ENCODE data around the gene SEC61G. TPM values are rescaled to one million over a fixed set of nuclear protein-coding genes. Genes with fewer than 3 reads are reported as not detected.

Gene SEC61G
- polyA plus RNA-seq (2011; rRNA removed) (290 and 356 TPM in 2 replicates), polyA plus RNA-seq (2017; fragmentation: RNase III; extraction: RNeasy Plus Mini Kit Qiagen cat#74134 plus additional on column Dnase treatment) (394 to 427 TPM (median 421 TPM) in 3 replicates), polyA minus RNA-seq (2011; rRNA and poly(A)+ RNA removed) (79.3 and 85.4 TPM in 2 replicates)
- 127 and 162 TPM in 2 replicates for polyA plus RNA-seq (2012; cell fraction: cytosol; rRNA removed)
- polyA plus RNA-seq (2012; cell fraction: nucleus; rRNA removed), result 34.5 and 120 TPM in 2 replicates

DNA sequence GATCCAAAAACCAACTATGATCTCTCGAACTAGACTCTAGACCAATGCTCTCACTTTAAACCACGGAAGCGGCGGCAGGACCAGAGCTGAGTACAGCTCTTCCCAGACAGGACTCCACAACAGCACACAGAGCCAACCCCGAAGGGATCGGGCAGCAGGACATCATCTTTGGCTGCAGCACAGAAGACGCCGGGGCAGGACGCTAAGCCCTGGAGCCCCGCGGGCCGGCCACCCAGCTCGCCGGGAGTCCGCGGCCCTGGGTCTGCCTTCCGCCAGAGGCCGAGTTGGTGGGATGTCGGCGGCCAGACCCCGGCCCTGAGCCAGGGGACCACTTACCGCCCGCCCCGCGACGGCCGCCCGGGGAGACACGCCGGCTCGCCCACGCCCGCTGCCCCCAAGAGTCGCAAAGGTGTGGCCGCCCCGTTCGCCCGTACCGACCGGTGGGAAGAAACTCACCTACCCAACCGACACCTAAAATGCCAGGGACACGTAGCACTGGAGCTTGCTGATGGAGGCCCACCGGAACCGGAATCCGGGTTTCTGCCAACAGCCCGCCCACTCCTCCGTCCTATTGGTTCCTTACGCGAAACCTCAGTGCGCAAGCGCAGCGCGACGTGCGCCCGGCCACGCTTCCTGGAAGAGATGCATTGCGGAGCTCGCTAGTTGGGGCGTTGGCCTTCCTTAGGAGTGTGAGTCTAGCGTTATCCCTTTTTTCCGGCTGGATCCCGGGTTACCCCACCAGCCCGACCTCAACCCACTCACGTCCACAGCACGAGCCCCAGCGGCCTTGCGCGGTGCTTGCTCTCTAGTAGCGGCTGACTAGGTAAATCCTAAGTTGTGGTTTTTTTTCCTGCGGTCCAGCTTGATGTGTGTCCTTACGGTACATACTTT lies at the start of gene SEC61G:
Gene SEC61G (minus strand): TSS at position 510 of the 891 bp plus-strand sequence. CDS start 1,623 bp downstream, outside the sequence.
- Histone ChIP-seq H3K4me2 (peak within 1 kb of the TSS; percentile 91), H3K9me3 (no peaks in the 10 kb centered on the region), H3K4me3 (peak within 1 kb of the TSS; percentile 79), H3K27ac (peak within 1 kb of the TSS; percentile 93 to 100), H3K4me1 (peaks cover 13% of the 10 kb centered on the region; the same call in 2 of the 3 replicates)
- POLR2A ChIA-PET, result interaction anchor here (0.5 to 2.1 kb wide), 23 partner anchors 9 to 1206 kb away, joined by 3 to 19 read pairs (median 4); partner anchors contain the start of gene EGFR
- peak; percentile 83 for TF ChIP-seq PHF8 (IDR thresholded peaks at IDR 0.05; ENCODE audit: borderline replicate concordance, low read depth)
- no peak for TF ChIP-seq MAZ (IDR thresholded peaks at IDR 0.05; ENCODE audit: borderline replicate concordance, low read depth, low read length)
- TF ChIP-seq RAD21 (conservative IDR thresholded peaks at IDR 0.05 in 1 of 2, IDR thresholded peaks at IDR 0.05 in 1 of 2), result no peak
- TF ChIP-seq KDM5A (IDR thresholded peaks at IDR 0.05), result peak; percentile 18; the same call in 1 of the 2 replicates
- TF ChIP-seq, protein P1, sequence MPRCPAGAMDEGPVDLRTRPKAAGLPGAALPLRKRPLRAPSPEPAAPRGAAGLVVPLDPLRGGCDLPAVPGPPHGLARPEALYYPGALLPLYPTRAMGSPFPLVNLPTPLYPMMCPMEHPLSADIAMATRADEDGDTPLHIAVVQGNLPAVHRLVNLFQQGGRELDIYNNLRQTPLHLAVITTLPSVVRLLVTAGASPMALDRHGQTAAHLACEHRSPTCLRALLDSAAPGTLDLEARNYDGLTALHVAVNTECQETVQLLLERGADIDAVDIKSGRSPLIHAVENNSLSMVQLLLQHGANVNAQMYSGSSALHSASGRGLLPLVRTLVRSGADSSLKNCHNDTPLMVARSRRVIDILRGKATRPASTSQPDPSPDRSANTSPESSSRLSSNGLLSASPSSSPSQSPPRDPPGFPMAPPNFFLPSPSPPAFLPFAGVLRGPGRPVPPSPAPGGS (IDR thresholded peaks at IDR 0.05), result peak; percentile 94
- TF ChIP-seq TFCP2L1 (CRISPR knock-in tag; IDR thresholded peaks at IDR 0.05), result peak; percentile 37; the same call in 1 of the 2 replicates
- no peak for TF ChIP-seq SMC3 (IDR thresholded peaks at IDR 0.05)
- TF ChIP-seq CBX8 (IDR thresholded peaks at IDR 0.05), result no peak
- TF ChIP-seq POLR2A (IDR thresholded peaks at IDR 0.05; ENCODE audit: low read length), result peak; percentile 84
- TF ChIP-seq, protein P2, sequence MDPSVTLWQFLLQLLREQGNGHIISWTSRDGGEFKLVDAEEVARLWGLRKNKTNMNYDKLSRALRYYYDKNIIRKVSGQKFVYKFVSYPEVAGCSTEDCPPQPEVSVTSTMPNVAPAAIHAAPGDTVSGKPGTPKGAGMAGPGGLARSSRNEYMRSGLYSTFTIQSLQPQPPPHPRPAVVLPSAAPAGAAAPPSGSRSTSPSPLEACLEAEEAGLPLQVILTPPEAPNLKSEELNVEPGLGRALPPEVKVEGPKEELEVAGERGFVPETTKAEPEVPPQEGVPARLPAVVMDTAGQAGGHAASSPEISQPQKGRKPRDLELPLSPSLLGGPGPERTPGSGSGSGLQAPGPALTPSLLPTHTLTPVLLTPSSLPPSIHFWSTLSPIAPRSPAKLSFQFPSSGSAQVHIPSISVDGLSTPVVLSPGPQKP (IDR thresholded peaks at IDR 0.05; ENCODE audit: low read depth, low read length), result no peak
- no peak for TF ChIP-seq ZNF302 (CRISPR knock-in tag; IDR thresholded peaks at IDR 0.05)
- TF ChIP-seq TP53 (CRISPR knock-in tag; IDR thresholded peaks at IDR 0.05), result no peak
- no peak for TF ChIP-seq HOXA7 (CRISPR knock-in tag; IDR thresholded peaks at IDR 0.05)
- TF ChIP-seq HOXB13 (CRISPR knock-in tag; IDR thresholded peaks at IDR 0.05; ENCODE audit: low read depth), result no peak
- no peak for TF ChIP-seq RARB (CRISPR knock-in tag; IDR thresholded peaks at IDR 0.05)
- TF ChIP-seq CBX2 (IDR thresholded peaks at IDR 0.05; ENCODE audit: borderline replicate concordance, low read depth), result no peak
- TF ChIP-seq EP300 (IDR thresholded peaks at IDR 0.05), result no peak
- no peak for TF ChIP-seq JUNB (IDR thresholded peaks at IDR 0.05)
- no peak for TF ChIP-seq ZFP36 (IDR thresholded peaks at IDR 0.05; ENCODE audit: borderline replicate concordance, partially characterized antibody)
- TF ChIP-seq, protein P3, sequence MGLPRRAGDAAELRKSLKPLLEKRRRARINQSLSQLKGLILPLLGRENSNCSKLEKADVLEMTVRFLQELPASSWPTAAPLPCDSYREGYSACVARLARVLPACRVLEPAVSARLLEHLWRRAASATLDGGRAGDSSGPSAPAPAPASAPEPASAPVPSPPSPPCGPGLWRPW (IDR thresholded peaks at IDR 0.05), result no peak
- TF ChIP-seq MYC (IDR thresholded peaks at IDR 0.05; ENCODE audit: borderline replicate concordance, low read length), result peak; percentile 90
- no peak for TF ChIP-seq EHF (CRISPR knock-in tag; IDR thresholded peaks at IDR 0.05)
- TF ChIP-seq JUN (IDR thresholded peaks at IDR 0.05), result peak; percentile 81 to 88
- TF ChIP-seq, protein P4, sequence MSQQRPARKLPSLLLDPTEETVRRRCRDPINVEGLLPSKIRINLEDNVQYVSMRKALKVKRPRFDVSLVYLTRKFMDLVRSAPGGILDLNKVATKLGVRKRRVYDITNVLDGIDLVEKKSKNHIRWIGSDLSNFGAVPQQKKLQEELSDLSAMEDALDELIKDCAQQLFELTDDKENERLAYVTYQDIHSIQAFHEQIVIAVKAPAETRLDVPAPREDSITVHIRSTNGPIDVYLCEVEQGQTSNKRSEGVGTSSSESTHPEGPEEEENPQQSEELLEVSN (IDR thresholded peaks at IDR 0.05; ENCODE audit: borderline replicate concordance, low read depth), result no peak
- no peak for TF ChIP-seq NFE2L2 (conservative IDR thresholded peaks at IDR 0.05; ENCODE audit: low read length)
- TF ChIP-seq, protein P5, sequence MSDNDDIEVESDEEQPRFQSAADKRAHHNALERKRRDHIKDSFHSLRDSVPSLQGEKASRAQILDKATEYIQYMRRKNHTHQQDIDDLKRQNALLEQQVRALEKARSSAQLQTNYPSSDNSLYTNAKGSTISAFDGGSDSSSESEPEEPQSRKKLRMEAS (IDR thresholded peaks at IDR 0.05), result peak; percentile 91
- no peak for TF ChIP-seq SREBF2 (IDR thresholded peaks at IDR 0.05)
- no peak for TF ChIP-seq POLR2AphosphoS2 (conservative IDR thresholded peaks at IDR 0.05; ENCODE audit: low read length)
- no peak for TF ChIP-seq RNF2 (IDR thresholded peaks at IDR 0.05; ENCODE audit: borderline replicate concordance, low read depth)
- 2% methylated on average over 40 of the region's 72 CpGs for WGBS (ENCODE audit: missing lambda C conversion rate)
- FAIRE-seq (peak; percentile 82), DNase-seq (ENCODE audit: low read depth in 1 of 2, low spot score in 1 of 2) (peak; percentile 93 to 97), ATAC-seq (peak; percentile 93 to 97)
- CTCF ChIA-PET, result interaction anchor here (0.6 to 33.9 kb wide), 4 partner anchors 15 to 492 kb away, joined by 3 to 742 read pairs (median 34); no protein-coding TSS in a partner anchor
